ENCODE measurements around the gene KCNK3.

DNA sequence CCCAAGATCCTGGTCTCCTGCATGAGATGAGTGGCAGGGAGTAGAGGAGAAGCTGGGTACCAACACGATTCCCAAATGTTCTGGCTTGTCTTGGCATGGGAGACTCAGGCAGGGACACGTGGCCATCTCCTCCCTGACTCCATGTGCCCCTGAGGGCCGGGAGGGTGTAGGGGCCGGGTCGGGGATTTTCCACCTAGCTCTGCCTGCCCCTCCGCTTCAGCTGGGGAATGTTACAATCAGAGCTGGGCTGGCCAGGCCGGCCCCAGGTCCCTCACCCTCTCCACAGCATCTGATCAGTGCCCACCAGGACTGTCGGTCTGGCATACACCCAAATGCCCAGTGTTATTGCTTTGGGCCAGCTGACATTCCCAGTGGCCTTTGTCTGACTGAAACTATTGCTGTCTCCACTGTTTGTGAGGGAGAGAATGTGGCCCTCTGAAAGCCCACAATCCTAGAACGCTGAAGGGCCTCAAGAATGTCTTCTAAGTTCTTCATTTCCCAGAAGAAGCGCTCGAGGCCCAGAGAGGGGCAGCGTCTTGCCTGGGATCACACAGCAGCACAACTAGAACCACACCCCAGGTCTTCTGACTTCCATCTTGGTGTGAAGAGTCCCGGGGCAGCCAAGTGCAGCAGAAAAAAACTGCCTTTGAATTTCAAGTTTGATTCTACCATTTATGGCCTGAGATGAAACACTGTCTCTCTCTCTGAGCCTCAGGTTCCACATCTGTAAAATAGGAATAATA lies 23.2 kb downstream of the KCNK3 start:
- TF ChIP-seq, protein P1, sequence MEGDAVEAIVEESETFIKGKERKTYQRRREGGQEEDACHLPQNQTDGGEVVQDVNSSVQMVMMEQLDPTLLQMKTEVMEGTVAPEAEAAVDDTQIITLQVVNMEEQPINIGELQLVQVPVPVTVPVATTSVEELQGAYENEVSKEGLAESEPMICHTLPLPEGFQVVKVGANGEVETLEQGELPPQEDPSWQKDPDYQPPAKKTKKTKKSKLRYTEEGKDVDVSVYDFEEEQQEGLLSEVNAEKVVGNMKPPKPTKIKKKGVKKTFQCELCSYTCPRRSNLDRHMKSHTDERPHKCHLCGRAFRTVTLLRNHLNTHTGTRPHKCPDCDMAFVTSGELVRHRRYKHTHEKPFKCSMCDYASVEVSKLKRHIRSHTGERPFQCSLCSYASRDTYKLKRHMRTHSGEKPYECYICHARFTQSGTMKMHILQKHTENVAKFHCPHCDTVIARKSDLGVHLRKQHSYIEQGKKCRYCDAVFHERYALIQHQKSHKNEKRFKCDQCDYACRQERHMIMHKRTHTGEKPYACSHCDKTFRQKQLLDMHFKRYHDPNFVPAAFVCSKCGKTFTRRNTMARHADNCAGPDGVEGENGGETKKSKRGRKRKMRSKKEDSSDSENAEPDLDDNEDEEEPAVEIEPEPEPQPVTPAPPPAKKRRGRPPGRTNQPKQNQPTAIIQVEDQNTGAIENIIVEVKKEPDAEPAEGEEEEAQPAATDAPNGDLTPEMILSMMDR (IDR thresholded peaks at IDR 0.05), result no peak
- no peak for TF ChIP-seq POLR2A (IDR thresholded peaks at IDR 0.05)
